ENCODE results near the gene KRT73. TPM values are rescaled to one million over a fixed set of nuclear protein-coding genes. Genes with fewer than 3 reads are reported as not detected.

KRT73 gene
- total and polyA plus RNA-seq, 2 of the 8 experiments (the other 6 are each of a cell fraction or from before 2014, with no cell fraction given), result not detected

- Histone ChIP-seq H2BK20ac (ENCODE audit: low read length) (no peak overlapping the region), H3K18ac (ENCODE audit: extremely low read depth, low read length) (no peak overlapping the region), H4K20me1 (replicated peaks in 1 of 2; ENCODE audit: control insufficient read depth in 1 of 2, insufficient read depth in 2 of 2, low read length in 2 of 2) (no peaks in the 10 kb centered on the region), H4K8ac (ENCODE audit: extremely low read depth, insufficient read depth, low read length) (no peak overlapping the region), H3K9me3 (ENCODE audit: insufficient read depth in 2 of 2, low read depth in 1 of 2, low read length in 1 of 2) (no peaks in the 10 kb centered on the region), H2BK15ac (ENCODE audit: low read length) (no peak overlapping the region), H4K5ac (ENCODE audit: insufficient read length, low read depth, low read length) (no peak overlapping the region), H3K4ac (replicated peaks; ENCODE audit: insufficient read length, low read depth, low read length) (no peak overlapping the region), H3K36me3 (ENCODE audit: control insufficient read depth in 2 of 4, insufficient read depth in 4 of 4, low read length in 3 of 4) (no peaks in the 10 kb centered on the region), H3K14ac (ENCODE audit: insufficient read length) (no peak overlapping the region), H3K23me2 (ENCODE audit: low read depth, low read length) (no peaks in the 10 kb centered on the region), H4K91ac (replicated peaks; ENCODE audit: insufficient read length, low read length) (no peak overlapping the region), H3K4me2 (ENCODE audit: insufficient read depth in 1 of 2, low read depth in 2 of 2, low read length in 2 of 2) (no peak overlapping the region), H3K79me1 (ENCODE audit: low read depth, low read length) (no peaks in the 10 kb centered on the region), H2AFZ (ENCODE audit: low read length) (no peak overlapping the region), H3K23ac (ENCODE audit: insufficient read length) (no peak overlapping the region), H2BK120ac (replicated peaks; ENCODE audit: low read depth, low read length) (no peak overlapping the region), H3K79me2 (ENCODE audit: control insufficient read depth in 1 of 2, insufficient read depth in 2 of 2, low read length in 2 of 2) (no peaks in the 10 kb centered on the region), H2BK12ac (ENCODE audit: low read depth, low read length) (no peak overlapping the region), H3K9ac (replicated peaks in 1 of 4; ENCODE audit: extremely low read depth in 1 of 4, low read depth in 3 of 4, low read length in 3 of 4) (no peak overlapping the region), H3K27ac (ENCODE audit: low read depth, low read length) (no peak overlapping the region), H2AK5ac (ENCODE audit: low read depth, low read length) (no peak overlapping the region), H3K4me3 (ENCODE audit: extremely low read depth in 1 of 4, insufficient read depth in 2 of 4, low read depth in 3 of 4, low read length in 4 of 4) (no peak overlapping the region), H3K4me1 (replicated peaks in 1 of 4; ENCODE audit: control insufficient read depth in 3 of 4, insufficient read depth in 4 of 4, low read length in 3 of 4) (peaks cover 0 to 3% (median 0%) of the 10 kb centered on the region in 4 experiments; a peak in 1 of 7 replicates), H3K56ac (replicated peaks; ENCODE audit: insufficient read length, low read depth, low read length) (no peak overlapping the region), H3K27me3 (replicated peaks in 1 of 4; ENCODE audit: control insufficient read depth in 3 of 4, extremely low read depth in 1 of 4, insufficient read depth in 3 of 4, low read length in 3 of 4) (no peaks in the 10 kb centered on the region), H2BK5ac (ENCODE audit: low read depth, low read length) (no peak overlapping the region)
- FAIRE-seq, result no peak
- WGBS, 2 experiments (ENCODE audit: extremely low coverage in 1 of 2, insufficient coverage in 1 of 2, insufficient read length in 1 of 2, insufficient replicate concordance in 2 of 2, low coverage in 1 of 2, low lambda C conversion rate in 2 of 2, missing lambda C conversion rate in 1 of 2), result 95% methylated on average over 6 of the region's 6 CpGs; no CpG with 5 or more reads in 1 of the 2 experiments
- ChIA-PET POLR2A (ENCODE audit: partially characterized antibody) (no interaction called here), CTCF (ENCODE audit: partially characterized antibody) (interaction anchor here (1.0 to 2.0 kb wide), 2 partner anchors 33 to 254 kb away, joined by 3 to 5 read pairs; no protein-coding TSS in a partner anchor)
- TF ChIP-seq CREB1 (IDR thresholded peaks at IDR 0.05), result no peak
- TF ChIP-seq ATF3 (IDR thresholded peaks at IDR 0.05; ENCODE audit: insufficient read depth, low read depth, low read length), result no peak
- no peak for TF ChIP-seq POLR2AphosphoS5 (IDR thresholded peaks at IDR 0.05; ENCODE audit: low read depth, low read length)
- TF ChIP-seq POLR2A (IDR thresholded peaks at IDR 0.05; ENCODE audit: control extremely low read depth in 1 of 2, low read depth in 2 of 2, low read length in 2 of 2), result no peak
- TF ChIP-seq JUN (IDR thresholded peaks at IDR 0.05; ENCODE audit: low read depth, low read length), result no peak
- peak in 1 of 2 experiments; percentile 23 for DNase-seq (ENCODE audit: low read depth in 1 of 2, low spot score in 2 of 2)
Measured at GRCh38 chr12:52615208-52615868, 3.0 kb downstream of the KRT73 start.

Data from H1 (cell line).